ENCODE measurements around the gene GOLGA2. TPM values are rescaled to one million over a fixed set of nuclear protein-coding genes. Genes with fewer than 3 reads are reported as not detected.

The GOLGA2 gene
- polyA plus RNA-seq, 1 experiment, result 112 TPM

DNA sequence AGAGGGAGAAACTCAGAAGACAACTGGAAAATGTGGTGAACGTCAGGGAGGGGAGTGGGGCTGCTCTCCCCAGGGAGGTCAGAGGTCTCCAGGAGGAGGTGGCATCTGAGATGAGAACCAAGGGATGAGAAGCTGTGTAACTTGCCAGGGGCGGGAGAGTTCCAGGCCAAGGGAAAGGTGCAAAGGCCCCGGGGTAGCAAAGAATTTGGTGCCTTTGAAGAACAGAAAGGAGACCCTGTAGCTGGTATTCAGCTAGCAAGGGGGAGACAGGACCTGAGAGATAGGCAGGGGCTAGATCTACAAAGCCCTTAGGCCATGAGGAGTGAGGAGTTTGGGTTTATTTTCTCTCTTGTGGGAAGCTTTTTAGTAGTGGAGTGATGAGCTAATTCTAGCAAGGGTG, 69.3 kb downstream of the GOLGA2 start:
- H3K4me3 ChIP-seq (ENCODE audit: low read depth, low read length), result no peak overlapping the region
- ChIA-PET POLR2A (interaction anchor here (1.2 to 1.7 kb wide), 2 partner anchors 10 to 39 kb away, joined by 4 to 7 read pairs; no protein-coding TSS in a partner anchor), CTCF (interaction anchor here (0.6 to 2.2 kb wide), 3 partner anchors 16 to 48 kb away, joined by 3 to 8 read pairs (median 5); no protein-coding TSS in a partner anchor)
- TF ChIP-seq, protein P1, sequence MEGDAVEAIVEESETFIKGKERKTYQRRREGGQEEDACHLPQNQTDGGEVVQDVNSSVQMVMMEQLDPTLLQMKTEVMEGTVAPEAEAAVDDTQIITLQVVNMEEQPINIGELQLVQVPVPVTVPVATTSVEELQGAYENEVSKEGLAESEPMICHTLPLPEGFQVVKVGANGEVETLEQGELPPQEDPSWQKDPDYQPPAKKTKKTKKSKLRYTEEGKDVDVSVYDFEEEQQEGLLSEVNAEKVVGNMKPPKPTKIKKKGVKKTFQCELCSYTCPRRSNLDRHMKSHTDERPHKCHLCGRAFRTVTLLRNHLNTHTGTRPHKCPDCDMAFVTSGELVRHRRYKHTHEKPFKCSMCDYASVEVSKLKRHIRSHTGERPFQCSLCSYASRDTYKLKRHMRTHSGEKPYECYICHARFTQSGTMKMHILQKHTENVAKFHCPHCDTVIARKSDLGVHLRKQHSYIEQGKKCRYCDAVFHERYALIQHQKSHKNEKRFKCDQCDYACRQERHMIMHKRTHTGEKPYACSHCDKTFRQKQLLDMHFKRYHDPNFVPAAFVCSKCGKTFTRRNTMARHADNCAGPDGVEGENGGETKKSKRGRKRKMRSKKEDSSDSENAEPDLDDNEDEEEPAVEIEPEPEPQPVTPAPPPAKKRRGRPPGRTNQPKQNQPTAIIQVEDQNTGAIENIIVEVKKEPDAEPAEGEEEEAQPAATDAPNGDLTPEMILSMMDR (IDR thresholded peaks at IDR 0.05; ENCODE audit: low read depth, low read length), result no peak
- DNase-seq (ENCODE audit: low read depth, low spot score), result no peak
- H3K9me3 ChIP-seq (ENCODE audit: control insufficient read depth, insufficient read depth, low read length), result no peaks in the 10 kb centered on the region
- no peak overlapping the region for H3K27ac ChIP-seq (ENCODE audit: low read depth, low read length)
- H3K27me3 ChIP-seq (ENCODE audit: control insufficient read depth, insufficient read depth, low read length), result no peaks in the 10 kb centered on the region

Small RNAs within 50 kb of the gene (small RNA-seq; reads per million reads assigned to genes)
- gene MIR199B (ENCODE audit: insufficient read length, low read depth) (33,055 reads per million, percentile 100 among the genes with 10 or more reads in this experiment), gene MIR3154 (ENCODE audit: insufficient read length, low read depth) (not detected)

Other genes with a start within 250 kb of the GOLGA2 start
- 7.5 and 8.9 TPM in 2 replicates for gene NAIF1, start 208.7 kb downstream of the GOLGA2 start, polyA plus RNA-seq (2011; rRNA removed)
- 12.0 and 12.6 TPM in 2 replicates for gene SLC25A25, start 207.8 kb downstream of the GOLGA2 start, polyA plus RNA-seq (2011; rRNA removed)
- 56.3 and 75.2 TPM in 2 replicates for gene PTGES2, start 148.3 kb downstream of the GOLGA2 start, polyA plus RNA-seq (2011; rRNA removed)
- not detected in 2 replicates for gene LCN2, start 126.6 kb downstream of the GOLGA2 start, polyA plus RNA-seq (2011; rRNA removed)
- 48.1 and 64.2 TPM in 2 replicates for gene BBLN, start 115.7 kb downstream of the GOLGA2 start, polyA plus RNA-seq (2011; rRNA removed)
- 26.9 and 45.6 TPM in 2 replicates for gene CIZ1, start 84.4 kb downstream of the GOLGA2 start, polyA plus RNA-seq (2011; rRNA removed)
- 12.0 and 17.4 TPM in 2 replicates for gene DNM1, start 72.6 kb downstream of the GOLGA2 start, polyA plus RNA-seq (2011; rRNA removed)
- 72.2 and 75.8 TPM in 2 replicates for gene SWI5, start 269 bp upstream of the GOLGA2 start, polyA plus RNA-seq (2011; rRNA removed)
- gene TRUB2, start 46.4 kb upstream of the GOLGA2 start, polyA plus RNA-seq (2011; rRNA removed), result 15.1 and 20.7 TPM in 2 replicates
- 19.0 and 24.8 TPM in 2 replicates for gene COQ4, start 46.8 kb upstream of the GOLGA2 start, polyA plus RNA-seq (2011; rRNA removed)
- gene SLC27A4, start 64.5 kb upstream of the GOLGA2 start, polyA plus RNA-seq (2011; rRNA removed), result 7.7 and 9.4 TPM in 2 replicates
- gene URM1, start 95.4 kb upstream of the GOLGA2 start, polyA plus RNA-seq (2011; rRNA removed), result 44.7 and 65.1 TPM in 2 replicates
- gene CERCAM, start 144.8 kb upstream of the GOLGA2 start, polyA plus RNA-seq (2011; rRNA removed), result 54.9 and 72.1 TPM in 2 replicates
- 16.8 and 19.4 TPM in 2 replicates for gene ODF2, start 180.0 kb upstream of the GOLGA2 start, polyA plus RNA-seq (2011; rRNA removed)
- 21.6 and 27.3 TPM in 2 replicates for gene GLE1, start 228.7 kb upstream of the GOLGA2 start, polyA plus RNA-seq (2011; rRNA removed)